Colonic mucosa (tissue), 4 donors: ENCODE data around the gene RAB4B. TPM values are rescaled to one million over a fixed set of nuclear protein-coding genes. Genes with fewer than 3 reads are reported as not detected.

Source experiments
- DNase-seq: peaks from one replicate; pipeline ENCODE4 v3.0.0-alpha.2; 2020
- H3K27ac ChIP-seq: fragments of 200-600 bp; one replicate; pipeline ENCODE4 v1.8.0; 2021
- H3K27me3 ChIP-seq: fragments of 200-600 bp; one replicate; pipeline ENCODE4 v1.8.0; 2021
- H3K36me3 ChIP-seq: fragments of 200-600 bp; one replicate; pipeline ENCODE4 v1.8.0; 2021
- H3K4me1 ChIP-seq: fragments of 200-600 bp; one replicate; pipeline ENCODE4 v1.8.0; 2021; ENCODE audit warnings: mild to moderate bottlenecking
- H3K4me3 ChIP-seq: fragments of 200-600 bp; one replicate; pipeline ENCODE4 v1.8.0; 2021
- H3K9ac ChIP-seq, 2 donors: one replicate each; pipeline ENCODE4 v1.7.0; 2013; ENCODE audit warnings: control low read depth in 2 of 2, low read depth in 2 of 2, low read length in 2 of 2
- H3K9me3 ChIP-seq: fragments of 200-600 bp; one replicate; pipeline ENCODE4 v1.8.0; 2021
- CTCF ChIP-seq: fragments of 200-600 bp; IDR thresholded peaks from one replicate; pipeline ENCODE4 v1.8.0; 2022; ENCODE audit warnings: antibody characterized with exemption, mild to moderate bottlenecking
- intact Hi-C: fragments of 100-400 bp; cut with DNase I; formaldehyde crosslinking; loops from one replicate; pipeline ENCODE4 v1.14.1; 2022
- total RNA-seq, 2 donors: library from RNA; stranded (reverse); fragmentation: NEBNext Ultra II Directional in 1 of 2; extraction: Animal tissue kit (Norgen Biotek cat#: 25700) in 1 of 2; gene quantifications; one replicate each; pipeline ENCODE4 v1.2.1, GENCODE V29; 2021
- donor health status: healthy.
- donor health status: DM: no; HTN: no; CAD: no.
- donor health status: DM: no; HTN: no; CAD: no.

The RAB4B gene
- total RNA-seq, 2 donors from 2014 or later, result 42.3 to 53.4 TPM

- DNase-seq, result peak; percentile 100
- no peaks in the 10 kb centered on the region for H3K36me3 ChIP-seq
- no peaks in the 10 kb centered on the region for H3K27me3 ChIP-seq
- H3K9ac ChIP-seq, result peak within 1 kb of the TSS; percentile 85 to 96
- no peaks in the 10 kb centered on the region for H3K9me3 ChIP-seq
- H3K4me3 ChIP-seq, result peak within 1 kb of the TSS; percentile 94
- peak within 1 kb of the TSS; percentile 93 for H3K27ac ChIP-seq
- intact Hi-C loops, result no loop called here
- no peak for TF ChIP-seq CTCF
- peaks cover 33% of the 10 kb centered on the region for H3K4me1 ChIP-seq
Measured at GRCh38 chr19:40798683-40799557, 20.9 kb downstream of the RAB4B start, which contains the start of gene EGLN2. Gene EGLN2 (plus strand): TSS chr19:40799191. CDS start chr19:40800573, 1,382 bp downstream.

GRCh38 chr19:40799558-40800338 lies 21.7 kb downstream of the RAB4B start:
- Histone ChIP-seq H3K27ac (peak overlapping the region; percentile 93), H3K9me3 (no peaks in the 10 kb centered on the region), H3K27me3 (no peaks in the 10 kb centered on the region), H3K4me1 (peaks cover 42% of the 10 kb centered on the region), H3K4me3 (peak overlapping the region; percentile 94), H3K36me3 (no peaks in the 10 kb centered on the region), H3K9ac (peak overlapping the region; percentile 85 to 96)
- TF ChIP-seq CTCF, result no peak
- intact Hi-C loops, result no loop called here
- DNase-seq, result peak; percentile 58

DNA sequence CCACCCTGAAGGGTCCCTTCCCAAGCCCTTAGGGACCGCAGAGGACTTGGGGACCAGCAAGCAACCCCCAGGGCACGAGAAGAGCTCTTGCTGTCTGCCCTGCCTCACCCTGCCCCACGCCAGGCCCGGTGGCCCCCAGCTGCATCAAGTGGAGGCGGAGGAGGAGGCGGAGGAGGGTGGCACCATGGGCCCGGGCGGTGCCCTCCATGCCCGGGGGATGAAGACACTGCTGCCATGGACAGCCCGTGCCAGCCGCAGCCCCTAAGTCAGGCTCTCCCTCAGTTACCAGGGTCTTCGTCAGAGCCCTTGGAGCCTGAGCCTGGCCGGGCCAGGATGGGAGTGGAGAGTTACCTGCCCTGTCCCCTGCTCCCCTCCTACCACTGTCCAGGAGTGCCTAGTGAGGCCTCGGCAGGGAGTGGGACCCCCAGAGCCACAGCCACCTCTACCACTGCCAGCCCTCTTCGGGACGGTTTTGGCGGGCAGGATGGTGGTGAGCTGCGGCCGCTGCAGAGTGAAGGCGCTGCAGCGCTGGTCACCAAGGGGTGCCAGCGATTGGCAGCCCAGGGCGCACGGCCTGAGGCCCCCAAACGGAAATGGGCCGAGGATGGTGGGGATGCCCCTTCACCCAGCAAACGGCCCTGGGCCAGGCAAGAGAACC lies 22.4 kb downstream of the RAB4B start:
- DNase-seq, result no peak
- H3K9ac ChIP-seq, result peak overlapping the region; percentile 85 to 96
- no peaks in the 10 kb centered on the region for H3K27me3 ChIP-seq
- intact Hi-C loops, result no loop called here
- H3K9me3 ChIP-seq, result no peaks in the 10 kb centered on the region
- H3K4me1 ChIP-seq, result peaks cover 49% of the 10 kb centered on the region
- TF ChIP-seq CTCF, result no peak
- H3K27ac ChIP-seq, result peak overlapping the region; percentile 93
- no peaks in the 10 kb centered on the region for H3K36me3 ChIP-seq
- H3K4me3 ChIP-seq, result peak overlapping the region; percentile 94

DNA sequence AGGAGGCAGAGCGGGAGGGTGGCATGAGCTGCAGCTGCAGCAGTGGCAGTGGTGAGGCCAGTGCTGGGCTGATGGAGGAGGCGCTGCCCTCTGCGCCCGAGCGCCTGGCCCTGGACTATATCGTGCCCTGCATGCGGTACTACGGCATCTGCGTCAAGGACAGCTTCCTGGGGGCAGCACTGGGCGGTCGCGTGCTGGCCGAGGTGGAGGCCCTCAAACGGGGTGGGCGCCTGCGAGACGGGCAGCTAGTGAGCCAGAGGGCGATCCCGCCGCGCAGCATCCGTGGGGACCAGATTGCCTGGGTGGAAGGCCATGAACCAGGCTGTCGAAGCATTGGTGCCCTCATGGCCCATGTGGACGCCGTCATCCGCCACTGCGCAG lies 22.9 kb downstream of the RAB4B start:
- no peaks in the 10 kb centered on the region for H3K27me3 ChIP-seq
- peak overlapping the region; percentile 82 for H3K27ac ChIP-seq
- peaks cover 53% of the 10 kb centered on the region for H3K4me1 ChIP-seq
- no peak for TF ChIP-seq CTCF
- intact Hi-C loops, result no loop called here
- DNase-seq, result no peak
- peak overlapping the region; percentile 51 to 85 for H3K9ac ChIP-seq
- H3K4me3 ChIP-seq, result no peak overlapping the region
- H3K9me3 ChIP-seq, result no peaks in the 10 kb centered on the region
- no peaks in the 10 kb centered on the region for H3K36me3 ChIP-seq
